IPS-15b (cell line): ENCODE data around the gene ODF2L.

Source experiments
- H3K27me3 ChIP-seq: one replicate; pipeline ENCODE4 v1.6.1; 2013; ENCODE audit warnings: low read length; ENCODE audit not compliant: control insufficient read depth, insufficient read depth
- H3K36me3 ChIP-seq: one replicate; pipeline ENCODE4 v1.6.1; 2013; ENCODE audit warnings: low read length; ENCODE audit not compliant: control insufficient read depth, insufficient read depth
- H3K4me1 ChIP-seq: one replicate; pipeline ENCODE4 v1.6.1; 2013; ENCODE audit warnings: mild to moderate bottlenecking, low read length; ENCODE audit not compliant: control insufficient read depth, insufficient read depth
- H3K4me3 ChIP-seq: one replicate; pipeline ENCODE4 v1.5.1; 2013; ENCODE audit warnings: low read depth, low read length
- H3K9ac ChIP-seq: one replicate; pipeline ENCODE4 v1.6.1; 2013; ENCODE audit warnings: low read depth, mild to moderate bottlenecking, low read length
- H3K9me3 ChIP-seq: one replicate; pipeline ENCODE4 v1.6.1; 2013; ENCODE audit warnings: mild to moderate bottlenecking, low read length; ENCODE audit not compliant: control insufficient read depth, insufficient read depth

ODF2L gene

GRCh38 chr1:86423473-86423872 lies 27.4 kb upstream of the ODF2L start:
- Histone ChIP-seq H3K9ac (no peak overlapping the region), H3K27me3 (no peaks in the 10 kb centered on the region), H3K4me1 (no peaks in the 10 kb centered on the region), H3K36me3 (no peaks in the 10 kb centered on the region), H3K4me3 (no peak overlapping the region), H3K9me3 (no peaks in the 10 kb centered on the region)

- no peaks in the 10 kb centered on the region for H3K27me3 ChIP-seq
- H3K9ac ChIP-seq, result no peak overlapping the region
- H3K9me3 ChIP-seq, result no peaks in the 10 kb centered on the region
- no peak overlapping the region for H3K4me3 ChIP-seq
- no peaks in the 10 kb centered on the region for H3K4me1 ChIP-seq
- H3K36me3 ChIP-seq, result no peaks in the 10 kb centered on the region
Observed at GRCh38 chr1:86421601-86422280, 25.6 kb upstream of the ODF2L start.

- H3K9me3 ChIP-seq, result no peaks in the 10 kb centered on the region
- no peak overlapping the region for H3K4me3 ChIP-seq
- H3K27me3 ChIP-seq, result no peaks in the 10 kb centered on the region
- no peak overlapping the region for H3K9ac ChIP-seq
- H3K36me3 ChIP-seq, result no peaks in the 10 kb centered on the region
- no peaks in the 10 kb centered on the region for H3K4me1 ChIP-seq
Observed at GRCh38 chr1:86419277-86419903, 23.3 kb upstream of the ODF2L start.

GRCh38 chr1:86416343-86416742 lies 20.2 kb upstream of the ODF2L start:
- H3K9me3 ChIP-seq, result no peaks in the 10 kb centered on the region

GRCh38 chr1:86410879-86411278 lies 14.8 kb upstream of the ODF2L start:
- no peaks in the 10 kb centered on the region for H3K9me3 ChIP-seq

More at GRCh38 chr1:86416343-86416742, 20.2 kb upstream of the ODF2L start:
- Histone ChIP-seq H3K4me3 (no peak overlapping the region), H3K27me3 (no peaks in the 10 kb centered on the region), H3K9ac (no peak overlapping the region), H3K4me1 (no peaks in the 10 kb centered on the region), H3K36me3 (no peaks in the 10 kb centered on the region)

GRCh38 chr1:86409416-86410021 lies 13.4 kb upstream of the ODF2L start:
- no peaks in the 10 kb centered on the region for H3K9me3 ChIP-seq
- peaks cover 3% of the 10 kb centered on the region for H3K4me1 ChIP-seq
- H3K4me3 ChIP-seq, result no peak overlapping the region
- H3K9ac ChIP-seq, result no peak overlapping the region
- no peaks in the 10 kb centered on the region for H3K36me3 ChIP-seq
- no peaks in the 10 kb centered on the region for H3K27me3 ChIP-seq

More at GRCh38 chr1:86410879-86411278, 14.8 kb upstream of the ODF2L start:
- no peak overlapping the region for H3K4me3 ChIP-seq
- no peak overlapping the region for H3K9ac ChIP-seq
- no peaks in the 10 kb centered on the region for H3K36me3 ChIP-seq
- H3K27me3 ChIP-seq, result no peaks in the 10 kb centered on the region
- peaks cover 3% of the 10 kb centered on the region for H3K4me1 ChIP-seq

- Histone ChIP-seq H3K27me3 (no peaks in the 10 kb centered on the region), H3K9ac (no peak overlapping the region), H3K36me3 (no peaks in the 10 kb centered on the region), H3K4me3 (peak overlapping the region; percentile 87), H3K9me3 (no peaks in the 10 kb centered on the region), H3K4me1 (no peaks in the 10 kb centered on the region)
Observed at GRCh38 chr1:86396498-86396890, 371 bp upstream of the ODF2L start.

GRCh38 chr1:86394416-86394815 lies 1.7 kb downstream of the ODF2L start:
- H3K27me3 ChIP-seq, result no peaks in the 10 kb centered on the region
- H3K36me3 ChIP-seq, result no peaks in the 10 kb centered on the region
- no peak overlapping the region for H3K9ac ChIP-seq
- H3K4me1 ChIP-seq, result no peaks in the 10 kb centered on the region
- H3K9me3 ChIP-seq, result no peaks in the 10 kb centered on the region
- H3K4me3 ChIP-seq, result no peak overlapping the region

- Histone ChIP-seq H3K27me3 (no peaks in the 10 kb centered on the region), H3K9ac (no peak overlapping the region), H3K4me3 (no peak overlapping the region), H3K36me3 (no peaks in the 10 kb centered on the region), H3K4me1 (no peaks in the 10 kb centered on the region), H3K9me3 (no peaks in the 10 kb centered on the region)
Observed at GRCh38 chr1:86389307-86389706, 6.8 kb downstream of the ODF2L start.

- H3K9me3 ChIP-seq, result no peaks in the 10 kb centered on the region
- H3K36me3 ChIP-seq, result no peaks in the 10 kb centered on the region
- no peak overlapping the region for H3K9ac ChIP-seq
- no peaks in the 10 kb centered on the region for H3K4me1 ChIP-seq
- no peaks in the 10 kb centered on the region for H3K27me3 ChIP-seq
- no peak overlapping the region for H3K4me3 ChIP-seq
Observed at GRCh38 chr1:86388777-86389176, 7.3 kb downstream of the ODF2L start.

- Histone ChIP-seq H3K9me3 (no peaks in the 10 kb centered on the region), H3K4me1 (no peaks in the 10 kb centered on the region), H3K9ac (no peak overlapping the region), H3K4me3 (no peak overlapping the region), H3K27me3 (no peaks in the 10 kb centered on the region), H3K36me3 (no peaks in the 10 kb centered on the region)
Observed at GRCh38 chr1:86387916-86388627, 8.1 kb downstream of the ODF2L start.
